OCI-LY7 (cell line): Measurements from ENCODE around the gene ASB15. TPM values are rescaled to one million over a fixed set of nuclear protein-coding genes. Genes with fewer than 3 reads are reported as not detected.

Experiments
- total RNA-seq, 2 experiments: library from RNA; depleted of rRNA in 1 of 2; stranded (reverse); fragments of >200 nt in 1 of 2; shearing (Covaris generic) in 1 of 2; gene quantifications; 2 replicates each; pipeline ENCODE4 v1.2.3, GENCODE V29; 2014 to 2022

The ASB15 gene
- total RNA-seq, 2 experiments from 2014 or later: not detected

Other genes with a start within 250 kb of the ASB15 start
- gene IQUB, start 67.2 kb upstream of the ASB15 start, total RNA-seq (2014; rRNA removed; shearing (Covaris generic)): 0.09 and 0.15 TPM in 2 replicates
- gene IQUB, start 67.2 kb upstream of the ASB15 start, total RNA-seq (2022): 0.32 and 0.42 TPM in 2 replicates
- 42.6 and 50.8 TPM in 2 replicates for gene NDUFA5, start 44.0 kb upstream of the ASB15 start, total RNA-seq (2014; rRNA removed; shearing (Covaris generic))
- 71.5 and 74.9 TPM in 2 replicates for gene NDUFA5, start 44.0 kb upstream of the ASB15 start, total RNA-seq (2022)
- gene LMOD2, start 54.0 kb downstream of the ASB15 start, total RNA-seq (2014; rRNA removed; shearing (Covaris generic)): not detected in 2 replicates
- gene LMOD2, start 54.0 kb downstream of the ASB15 start, total RNA-seq (2022): not detected in 2 replicates
- gene WASL, start 147.2 kb downstream of the ASB15 start, total RNA-seq (2014; rRNA removed; shearing (Covaris generic)): 3.4 and 4.4 TPM in 2 replicates
- gene WASL, start 147.2 kb downstream of the ASB15 start, total RNA-seq (2022): 6.3 and 7.2 TPM in 2 replicates
- gene HYAL4, start 243.3 kb downstream of the ASB15 start, total RNA-seq (2014; rRNA removed; shearing (Covaris generic)): not detected in 2 replicates
- not detected in 2 replicates for gene HYAL4, start 243.3 kb downstream of the ASB15 start, total RNA-seq (2022)